HepG2 (cell line): ENCODE data around the gene GCSAM. TPM values are rescaled to one million over a fixed set of nuclear protein-coding genes. Genes with fewer than 3 reads are reported as not detected.

Experiments
- ATAC-seq: fragments of 200-7000 bp; cut with Tn5 transposase; 3 replicates; pipeline ENCODE4 v1.9.1; 2020; ENCODE audit warnings: mild to moderate bottlenecking, moderate library complexity
- BruUV-seq: library from RNA; stranded (reverse); fragments of 400-500 nt; replicated peaks from 2 replicates; lab custom pipeline; 2021; lab: Mats Ljungman, UMichigan
- CTCF ChIA-PET: fragments of 300-600 bp; formaldehyde crosslinking; extraction: SDS; loops from one replicate; lab custom pipeline; 2021; ENCODE audit warnings: low total read pairs, inconsistent platforms, low intra/inter-chr PET ratio; lab: Yijun Ruan, JAX
- POLR2A ChIA-PET: fragments of 350-600 bp; sonication (Branson Sonifier 250); formaldehyde crosslinking; loops from one replicate; lab custom pipeline; 2020; ENCODE audit warnings: antibody characterized with exemption, inconsistent platforms; lab: Yijun Ruan, JAX
- DNase-seq: peaks from one replicate; pipeline ENCODE4 v3.0.0-alpha.2; 2015; ENCODE audit warnings: low spot score
- FAIRE-seq: peaks from 3 replicates; lab custom pipeline; 2011; peaks lifted over from hg19 to GRCh38; lab: Jason Lieb, UNC
- H2AFZ ChIP-seq: one replicate; pipeline ENCODE4 v1.6.1; 2011; ENCODE audit warnings: low read length, inconsistent platforms
- H3K27ac ChIP-seq: fragments of 300-600 bp; 3 replicates; pipeline ENCODE4 v1.8.0; 2011; ENCODE audit warnings: mixed run types, mild to moderate bottlenecking, mixed read lengths, low read length, inconsistent platforms; ENCODE audit not compliant: insufficient read depth; ENCODE audit errors: extremely low read length
- H3K27me3 ChIP-seq, 2 experiments: fragments of 200-600 bp in 1 of 2; 2 replicates in 1 of 2; 3 replicates in 1 of 2; pipeline versions ENCODE4 v1.6.0 to v1.8.0; 2011; ENCODE audit warnings: low read length in 2 of 2, mild to moderate bottlenecking in 2 of 2, moderate library complexity in 2 of 2, inconsistent platforms in 1 of 2; ENCODE audit not compliant: insufficient read depth in 2 of 2, control insufficient read depth in 1 of 2
- H3K36me3 ChIP-seq, 2 experiments: fragments of 200-600 bp in 1 of 2; replicated peaks in 1 of 2; 2 replicates in 1 of 2; 3 replicates in 1 of 2; pipeline versions ENCODE4 v1.5.1 to v1.8.0; 2011; ENCODE audit warnings: low read length in 2 of 2, inconsistent platforms in 1 of 2; ENCODE audit not compliant: insufficient read depth in 2 of 2, control insufficient read depth in 1 of 2
- H3K4me1 ChIP-seq: 2 replicates; pipeline ENCODE4 v1.5.1; 2012; ENCODE audit warnings: low read length, inconsistent platforms; ENCODE audit not compliant: insufficient read depth
- H3K4me2 ChIP-seq: 2 replicates; pipeline ENCODE4 v1.6.0; 2011; ENCODE audit warnings: low read depth, low read length, inconsistent platforms
- H3K4me3 ChIP-seq, 3 experiments: fragments of 200-600 bp in 1 of 3; sonication (generic), shearing (Covaris generic) in 1 of 3; replicated peaks in 1 of 3; 2 replicates each; pipeline ENCODE4 v1.5.1; 2011 to 2016; ENCODE audit warnings: low read length in 3 of 3, inconsistent platforms in 2 of 3, low read depth in 2 of 3, mild to moderate bottlenecking in 2 of 3, control low read depth in 1 of 3, mixed read lengths in 1 of 3; ENCODE audit not compliant: insufficient read depth in 1 of 3
- H3K79me2 ChIP-seq: one replicate; pipeline ENCODE4 v1.6.1; 2011; ENCODE audit warnings: low read length, inconsistent platforms; ENCODE audit not compliant: insufficient read depth
- H3K9ac ChIP-seq: 2 replicates; pipeline ENCODE4 v1.6.0; 2011; ENCODE audit warnings: mild to moderate bottlenecking, low read depth, low read length, inconsistent platforms; ENCODE audit not compliant: insufficient read depth
- H3K9me3 ChIP-seq: 2 replicates; pipeline ENCODE4 v1.5.1; 2012; ENCODE audit warnings: mild to moderate bottlenecking, low read length
- H4K20me1 ChIP-seq: 2 replicates; pipeline ENCODE4 v1.6.0; 2011; ENCODE audit warnings: inconsistent platforms, mild to moderate bottlenecking, low read length, moderate library complexity; ENCODE audit not compliant: insufficient read depth
- ATF5 ChIP-seq: sonication (generic); formaldehyde crosslinking; IDR thresholded peaks from 2 replicates; pipeline ENCODE4 v1.4.0; 2020; ENCODE audit warnings: mild to moderate bottlenecking, low read depth, missing genetic modification reagents
- HMG20B ChIP-seq: conservative IDR thresholded peaks from 2 replicates; pipeline ENCODE4 v1.6.1; 2016; ENCODE audit warnings: missing genetic modification reagents, missing compliant biosample characterization
- POGK ChIP-seq: sonication (generic); formaldehyde crosslinking; conservative IDR thresholded peaks from 2 replicates; pipeline ENCODE4 v1.8.0; 2022; ENCODE audit warnings: mild to moderate bottlenecking, moderate library complexity, missing genetic modification reagents
- RAD21 ChIP-seq: fragments of 450-650 bp; formaldehyde crosslinking; IDR thresholded peaks from 2 replicates; pipeline ENCODE4 v1.5.0; 2020; ENCODE audit warnings: mild to moderate bottlenecking
- ZC3H4 ChIP-seq: sonication (generic); formaldehyde crosslinking; IDR thresholded peaks from 2 replicates; pipeline ENCODE4 v1.4.0; 2020; ENCODE audit warnings: missing genetic modification reagents, borderline replicate concordance
- ZNF317 ChIP-seq: sonication (generic); formaldehyde crosslinking; IDR thresholded peaks from 2 replicates; pipeline ENCODE4 v1.5.0; 2020; ENCODE audit warnings: mild to moderate bottlenecking, missing genetic modification reagents
- ZNF331 ChIP-seq: sonication (generic); formaldehyde crosslinking; IDR thresholded peaks from 2 replicates; pipeline ENCODE4 v1.4.0; 2020; ENCODE audit warnings: missing genetic modification reagents
- ZNF589 ChIP-seq: sonication (generic); formaldehyde crosslinking; conservative IDR thresholded peaks from 2 replicates; pipeline ENCODE4 v1.8.0; 2022; ENCODE audit warnings: mild to moderate bottlenecking, moderate library complexity, missing genetic modification reagents
- ZNF746 ChIP-seq: sonication (generic); formaldehyde crosslinking; IDR thresholded peaks from 2 replicates; pipeline ENCODE4 v1.8.0; 2022; ENCODE audit warnings: mild to moderate bottlenecking, missing genetic modification reagents
- ZNF782 ChIP-seq: sonication (generic); formaldehyde crosslinking; IDR thresholded peaks from 2 replicates; pipeline ENCODE4 v1.4.0; 2020; ENCODE audit warnings: missing genetic modification reagents, mild to moderate bottlenecking, borderline replicate concordance
- ZNF788 ChIP-seq: sonication (generic); formaldehyde crosslinking; IDR thresholded peaks from 2 replicates; pipeline ENCODE4 v1.5.0; 2020; ENCODE audit warnings: mild to moderate bottlenecking, missing genetic modification reagents, borderline replicate concordance
- ZNF883 ChIP-seq: sonication (generic); formaldehyde crosslinking; IDR thresholded peaks from 2 replicates; pipeline ENCODE4 v1.5.1; 2020; ENCODE audit warnings: mild to moderate bottlenecking, missing genetic modification reagents; ENCODE audit errors: not compliant biosample characterization
- WGBS: methylation state at CpG from one replicate; pipeline ENCODE4 v1.1.6; 2017; ENCODE audit warnings: low lambda C conversion rate; 5-methylcytosine and 5-hydroxymethylcytosine counted together
- in situ Hi-C: cut with HindIII; loops from 2 replicates; pipeline ENCODE4 v1.10.0; 2017; ENCODE audit warnings: low pct_unique_long_range_greater_than_20kb; ENCODE audit not compliant: extremely low pct_ligation_motif_present
- intact Hi-C: fragments of 100-400 bp; cut with micrococcal nuclease; formaldehyde crosslinking; loops from one replicate; pipeline ENCODE4 v1.10.0; 2022; ENCODE audit not compliant: unreplicated experiment
- polyA plus RNA-seq, 8 experiments: library from polyadenylated mRNA; depleted of rRNA in 3 of 8; stranded (reverse) in 7 of 8; unstranded in 1 of 8; fragments of >200 nt; fragmentation: Illumina TruSeq in 4 of 8; extraction: Trizol in 4 of 8; gene quantifications; 2 replicates each; pipeline versions ENCODE4 v1.2.1 to v1.2.3, GENCODE V29; 2011 to 2016; ENCODE audit warnings: low read depth in 4 of 8, missing spikeins in 1 of 8, mixed read lengths in 1 of 8; ENCODE audit not compliant: insufficient read depth in 1 of 8
- total RNA-seq, 5 experiments: library from RNA; depleted of rRNA; stranded (reverse); fragments of >200 nt; fragmentation: Illumina TruSeq; extraction: Trizol; gene quantifications; 2 replicates each; pipeline ENCODE4 v1.2.3, GENCODE V29; 2016; ENCODE audit warnings: low read depth in 1 of 5
- TF ChIP-seq, protein P1 (sequence below): sonication (generic); formaldehyde crosslinking; IDR thresholded peaks from 2 replicates; pipeline ENCODE4 v1.4.0; 2020; ENCODE audit warnings: missing genetic modification reagents, mild to moderate bottlenecking, borderline replicate concordance
- TF ChIP-seq, protein P2 (sequence below): conservative IDR thresholded peaks from 2 replicates; pipeline ENCODE4 v1.6.1; 2018; ENCODE audit warnings: missing genetic modification reagents
- TF ChIP-seq, protein P3 (sequence below): sonication (generic); formaldehyde crosslinking; IDR thresholded peaks from 2 replicates; pipeline ENCODE4 v1.4.0; 2020; ENCODE audit warnings: missing genetic modification reagents, borderline replicate concordance
- TF ChIP-seq, protein P4 (sequence below): IDR thresholded peaks from 2 replicates; pipeline ENCODE4 v1.6.1; 2016

GCSAM gene
- total and polyA plus RNA-seq, 2 of the 13 experiments (the other 11 are each of a cell fraction or from before 2014, with no cell fraction given): not detected

- TF ChIP-seq ZNF589 (CRISPR knock-in tag) (no peak), ZNF782 (CRISPR knock-in tag) (no peak), RAD21 (CRISPR knock-in tag) (no peak), ZC3H4 (CRISPR knock-in tag) (no peak)
- TF ChIP-seq, protein P1, sequence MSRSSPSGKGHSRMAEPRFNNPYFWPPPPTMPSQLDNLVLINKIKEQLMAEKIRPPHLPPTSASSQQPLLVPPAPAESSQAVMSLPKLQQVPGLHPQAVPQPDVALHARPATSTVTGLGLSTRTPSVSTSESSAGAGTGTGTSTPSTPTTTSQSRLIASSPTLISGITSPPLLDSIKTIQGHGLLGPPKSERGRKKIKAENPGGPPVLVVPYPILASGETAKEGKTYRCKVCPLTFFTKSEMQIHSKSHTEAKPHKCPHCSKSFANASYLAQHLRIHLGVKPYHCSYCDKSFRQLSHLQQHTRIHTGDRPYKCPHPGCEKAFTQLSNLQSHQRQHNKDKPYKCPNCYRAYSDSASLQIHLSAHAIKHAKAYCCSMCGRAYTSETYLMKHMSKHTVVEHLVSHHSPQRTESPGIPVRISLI (CRISPR knock-in tag): no peak
- TF ChIP-seq, protein P2, sequence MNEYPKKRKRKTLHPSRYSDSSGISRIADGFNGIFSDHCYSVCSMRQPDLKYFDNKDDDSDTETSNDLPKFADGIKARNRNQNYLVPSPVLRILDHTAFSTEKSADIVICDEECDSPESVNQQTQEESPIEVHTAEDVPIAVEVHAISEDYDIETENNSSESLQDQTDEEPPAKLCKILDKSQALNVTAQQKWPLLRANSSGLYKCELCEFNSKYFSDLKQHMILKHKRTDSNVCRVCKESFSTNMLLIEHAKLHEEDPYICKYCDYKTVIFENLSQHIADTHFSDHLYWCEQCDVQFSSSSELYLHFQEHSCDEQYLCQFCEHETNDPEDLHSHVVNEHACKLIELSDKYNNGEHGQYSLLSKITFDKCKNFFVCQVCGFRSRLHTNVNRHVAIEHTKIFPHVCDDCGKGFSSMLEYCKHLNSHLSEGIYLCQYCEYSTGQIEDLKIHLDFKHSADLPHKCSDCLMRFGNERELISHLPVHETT: no peak
Measured at GRCh38 chr3:112143251-112143650, 10.2 kb upstream of the GCSAM start (continued).

GRCh38 chr3:112141293-112141692 is 8.2 kb upstream of the GCSAM start:
- Histone ChIP-seq H3K36me3 (no peaks in the 10 kb centered on the region), H3K9ac (no peak overlapping the region), H3K4me2 (no peak overlapping the region), H3K9me3 (no peaks in the 10 kb centered on the region), H2AFZ (no peak overlapping the region), H3K4me3 (no peak overlapping the region), H3K27ac (no peak overlapping the region), H3K79me2 (no peaks in the 10 kb centered on the region), H3K4me1 (no peaks in the 10 kb centered on the region), H4K20me1 (no peaks in the 10 kb centered on the region), H3K27me3 (no peaks in the 10 kb centered on the region)
- ChIA-PET POLR2A (no interaction called here), CTCF (no interaction called here)
- DNase-seq (no peak), FAIRE-seq (no peak), ATAC-seq (no peak)
- BruUV-seq: no TSS peak
- in situ Hi-C loops: no loop called here
- 5% methylated on average over 2 of the region's 2 CpGs for WGBS
- TF ChIP-seq ZNF746 (no peak), ZNF317 (CRISPR knock-in tag) (no peak), ZNF331 (CRISPR knock-in tag) (no peak), POGK (CRISPR knock-in tag) (no peak), ZNF883 (CRISPR knock-in tag) (no peak), HMG20B (no peak), ATF5 (CRISPR knock-in tag) (no peak), ZNF788 (CRISPR knock-in tag) (no peak)
- TF ChIP-seq, protein P3, sequence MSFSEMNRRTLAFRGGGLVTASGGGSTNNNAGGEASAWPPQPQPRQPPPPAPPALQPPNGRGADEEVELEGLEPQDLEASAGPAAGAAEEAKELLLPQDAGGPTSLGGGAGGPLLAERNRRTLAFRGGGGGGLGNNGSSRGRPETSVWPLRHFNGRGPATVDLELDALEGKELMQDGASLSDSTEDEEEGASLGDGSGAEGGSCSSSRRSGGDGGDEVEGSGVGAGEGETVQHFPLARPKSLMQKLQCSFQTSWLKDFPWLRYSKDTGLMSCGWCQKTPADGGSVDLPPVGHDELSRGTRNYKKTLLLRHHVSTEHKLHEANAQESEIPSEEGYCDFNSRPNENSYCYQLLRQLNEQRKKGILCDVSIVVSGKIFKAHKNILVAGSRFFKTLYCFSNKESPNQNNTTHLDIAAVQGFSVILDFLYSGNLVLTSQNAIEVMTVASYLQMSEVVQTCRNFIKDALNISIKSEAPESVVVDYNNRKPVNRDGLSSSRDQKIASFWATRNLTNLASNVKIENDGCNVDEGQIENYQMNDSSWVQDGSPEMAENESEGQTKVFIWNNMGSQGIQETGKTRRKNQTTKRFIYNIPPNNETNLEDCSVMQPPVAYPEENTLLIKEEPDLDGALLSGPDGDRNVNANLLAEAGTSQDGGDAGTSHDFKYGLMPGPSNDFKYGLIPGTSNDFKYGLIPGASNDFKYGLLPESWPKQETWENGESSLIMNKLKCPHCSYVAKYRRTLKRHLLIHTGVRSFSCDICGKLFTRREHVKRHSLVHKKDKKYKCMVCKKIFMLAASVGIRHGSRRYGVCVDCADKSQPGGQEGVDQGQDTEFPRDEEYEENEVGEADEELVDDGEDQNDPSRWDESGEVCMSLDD (CRISPR knock-in tag): no peak
- TF ChIP-seq, protein P4, sequence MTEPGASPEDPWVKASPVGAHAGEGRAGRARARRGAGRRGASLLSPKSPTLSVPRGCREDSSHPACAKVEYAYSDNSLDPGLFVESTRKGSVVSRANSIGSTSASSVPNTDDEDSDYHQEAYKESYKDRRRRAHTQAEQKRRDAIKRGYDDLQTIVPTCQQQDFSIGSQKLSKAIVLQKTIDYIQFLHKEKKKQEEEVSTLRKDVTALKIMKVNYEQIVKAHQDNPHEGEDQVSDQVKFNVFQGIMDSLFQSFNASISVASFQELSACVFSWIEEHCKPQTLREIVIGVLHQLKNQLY: no peak
- intact Hi-C loops: no loop called here
